ENCODE measurements around the gene PDE10A. TPM values are rescaled to one million over a fixed set of nuclear protein-coding genes. Genes with fewer than 3 reads are reported as not detected.

Gene PDE10A
- total RNA-seq, 1 donor from 2014 or later: 6.9 TPM

DNA sequence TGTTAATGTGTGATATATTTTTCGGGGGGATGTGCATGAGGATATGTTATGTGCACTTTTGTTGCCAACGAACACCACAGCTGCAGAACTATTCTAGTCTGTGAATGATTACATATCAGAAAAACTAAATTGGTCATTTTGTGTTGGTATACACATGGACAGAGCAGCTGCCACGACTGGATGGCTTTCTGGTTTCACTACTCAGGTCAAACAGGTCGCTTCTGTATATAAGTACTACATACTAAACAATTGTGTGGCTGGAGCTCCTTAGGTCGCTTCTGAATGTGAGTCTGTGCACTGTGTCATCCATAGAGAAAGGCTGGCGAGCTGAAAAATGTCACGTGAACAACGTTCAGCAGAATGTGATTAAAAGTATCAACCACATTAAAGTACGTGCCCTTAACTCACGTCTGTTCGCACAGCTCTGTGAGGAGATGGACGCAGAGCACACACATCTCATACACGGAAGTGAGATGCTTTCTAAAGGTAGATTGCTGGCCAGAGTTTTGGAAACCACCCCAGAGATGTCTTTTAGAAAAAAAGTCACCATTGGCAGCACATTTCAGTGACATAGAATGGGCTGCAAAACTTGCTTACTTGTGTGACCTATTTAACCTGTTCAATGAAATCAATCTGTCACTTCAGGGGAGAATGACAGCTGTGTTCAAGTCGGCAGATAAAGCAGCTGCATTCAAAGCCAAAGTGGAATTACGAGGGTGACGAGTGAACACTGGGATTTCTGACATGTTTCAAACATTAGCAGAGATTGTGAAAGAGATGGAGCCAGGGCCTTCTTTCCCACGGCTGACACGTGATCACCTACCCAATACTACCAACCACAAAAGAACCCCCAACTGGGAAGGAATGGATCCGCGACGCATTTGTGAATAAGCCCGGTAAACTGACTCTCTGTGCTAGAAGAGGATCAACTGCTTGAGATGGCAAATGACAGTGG lies 176.6 kb downstream of the PDE10A start:
- TF ChIP-seq, protein P1, sequence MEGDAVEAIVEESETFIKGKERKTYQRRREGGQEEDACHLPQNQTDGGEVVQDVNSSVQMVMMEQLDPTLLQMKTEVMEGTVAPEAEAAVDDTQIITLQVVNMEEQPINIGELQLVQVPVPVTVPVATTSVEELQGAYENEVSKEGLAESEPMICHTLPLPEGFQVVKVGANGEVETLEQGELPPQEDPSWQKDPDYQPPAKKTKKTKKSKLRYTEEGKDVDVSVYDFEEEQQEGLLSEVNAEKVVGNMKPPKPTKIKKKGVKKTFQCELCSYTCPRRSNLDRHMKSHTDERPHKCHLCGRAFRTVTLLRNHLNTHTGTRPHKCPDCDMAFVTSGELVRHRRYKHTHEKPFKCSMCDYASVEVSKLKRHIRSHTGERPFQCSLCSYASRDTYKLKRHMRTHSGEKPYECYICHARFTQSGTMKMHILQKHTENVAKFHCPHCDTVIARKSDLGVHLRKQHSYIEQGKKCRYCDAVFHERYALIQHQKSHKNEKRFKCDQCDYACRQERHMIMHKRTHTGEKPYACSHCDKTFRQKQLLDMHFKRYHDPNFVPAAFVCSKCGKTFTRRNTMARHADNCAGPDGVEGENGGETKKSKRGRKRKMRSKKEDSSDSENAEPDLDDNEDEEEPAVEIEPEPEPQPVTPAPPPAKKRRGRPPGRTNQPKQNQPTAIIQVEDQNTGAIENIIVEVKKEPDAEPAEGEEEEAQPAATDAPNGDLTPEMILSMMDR (conservative IDR thresholded peaks at IDR 0.05; ENCODE audit: low read depth, low read length): no peak
- no peak overlapping the region for H3K4me3 ChIP-seq (ENCODE audit: low read depth, low read length)
- no peak for DNase-seq (ENCODE audit: low read depth)

DNA sequence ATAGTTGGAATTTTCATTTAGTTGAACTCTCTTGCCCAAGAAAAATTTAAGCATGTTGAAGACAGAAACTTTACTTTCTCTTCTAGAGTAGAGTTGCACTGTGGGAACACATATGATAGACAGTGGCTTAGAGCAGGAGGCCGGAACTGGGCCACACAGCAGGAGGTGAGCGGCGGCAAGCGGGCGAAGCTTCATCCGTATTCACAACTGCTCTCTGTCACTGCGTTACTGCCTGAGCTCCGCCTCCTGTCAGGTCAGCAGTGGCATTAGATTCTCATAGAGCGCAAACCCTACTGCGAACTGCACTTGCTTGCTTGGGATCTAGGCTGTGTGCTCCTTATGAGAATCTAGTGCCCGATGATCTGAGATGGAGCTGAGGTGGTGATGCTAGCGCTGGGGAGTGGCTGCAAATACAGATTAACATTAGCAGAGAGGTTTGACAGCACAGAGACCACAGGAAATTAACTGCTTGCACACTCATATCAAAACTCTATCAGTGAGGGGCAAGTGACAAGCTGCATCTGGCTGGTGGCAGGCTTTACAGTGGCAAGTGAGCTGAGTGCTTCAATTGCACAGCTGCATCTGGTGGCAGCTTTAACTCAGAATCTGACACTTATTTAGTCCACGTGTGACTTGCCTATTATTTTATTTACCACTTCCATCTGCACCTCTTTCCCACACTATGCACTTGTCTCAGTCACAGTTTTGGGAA lies 178.7 kb downstream of the PDE10A start:
- TF ChIP-seq, protein P1 (conservative IDR thresholded peaks at IDR 0.05; ENCODE audit: low read depth, low read length): no peak
- H3K4me3 ChIP-seq (ENCODE audit: low read depth, low read length): no peak overlapping the region
- DNase-seq (ENCODE audit: low read depth): no peak

DNA sequence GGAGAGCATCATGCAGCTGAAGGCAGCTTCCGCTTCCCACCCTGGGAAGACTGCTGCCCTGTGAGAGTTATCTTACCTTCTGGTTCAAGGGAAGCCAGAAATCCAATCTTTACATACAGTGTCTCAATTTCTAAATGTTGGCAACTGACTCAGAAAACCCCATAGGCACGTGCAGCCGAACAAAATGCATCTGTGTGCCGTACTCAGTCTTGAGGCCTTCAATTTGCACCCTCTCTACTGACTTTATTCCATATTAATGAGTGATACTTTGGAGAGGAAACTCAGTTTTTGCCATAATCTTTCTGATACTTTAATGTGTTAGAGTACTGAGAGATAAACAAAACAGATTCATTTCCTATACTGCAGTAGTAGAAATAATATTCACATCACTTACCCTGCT lies 181.1 kb downstream of the PDE10A start:
- no peak overlapping the region for H3K4me3 ChIP-seq (ENCODE audit: low read depth, low read length)
- TF ChIP-seq, protein P1 (conservative IDR thresholded peaks at IDR 0.05; ENCODE audit: low read depth, low read length): no peak
- no peak for DNase-seq (ENCODE audit: low read depth)

DNA sequence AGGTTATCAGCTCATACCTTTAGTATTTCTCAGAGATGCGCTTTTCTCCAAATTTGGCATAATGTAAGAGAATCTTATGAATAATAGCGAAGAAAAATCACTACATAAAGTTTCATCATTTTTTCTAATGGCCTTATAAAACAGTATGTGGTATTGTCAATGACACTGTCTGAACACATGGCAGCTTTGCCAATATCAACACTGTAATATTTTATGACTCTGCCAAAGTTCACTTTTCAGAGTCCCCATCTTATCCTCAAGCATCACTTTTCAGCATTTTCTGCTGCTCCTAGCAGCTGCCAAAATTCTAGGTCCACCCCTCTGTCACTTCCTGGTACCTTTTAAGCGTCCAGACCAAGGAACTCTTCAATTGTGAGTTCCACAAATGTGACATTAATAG lies 182.1 kb downstream of the PDE10A start:
- no peak overlapping the region for H3K4me3 ChIP-seq (ENCODE audit: low read depth, low read length)
- DNase-seq (ENCODE audit: low read depth): no peak
- TF ChIP-seq, protein P1 (conservative IDR thresholded peaks at IDR 0.05; ENCODE audit: low read depth, low read length): no peak

DNA sequence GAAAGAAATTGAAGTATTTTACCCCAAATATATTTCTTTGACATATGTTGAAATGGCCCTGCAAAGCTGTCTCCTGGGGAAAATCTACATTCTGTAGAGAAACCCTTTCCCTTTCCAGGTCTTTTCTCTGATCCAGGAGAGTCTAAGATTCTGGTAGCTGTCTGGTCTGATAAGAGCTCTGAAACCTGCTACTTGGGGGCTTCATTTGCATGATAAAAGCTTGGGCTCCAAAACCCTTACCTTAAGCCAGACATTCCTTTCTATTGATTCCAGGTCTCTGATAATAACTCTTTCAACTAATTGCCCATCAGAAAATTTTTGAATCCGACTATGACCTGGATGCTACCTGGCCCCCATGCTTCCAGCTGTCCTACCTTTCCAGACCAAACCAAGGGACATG lies 184.5 kb downstream of the PDE10A start:
- no peak overlapping the region for H3K4me3 ChIP-seq (ENCODE audit: low read depth, low read length)
- no peak for DNase-seq (ENCODE audit: low read depth)
- TF ChIP-seq, protein P1 (conservative IDR thresholded peaks at IDR 0.05; ENCODE audit: low read depth, low read length): no peak

DNA sequence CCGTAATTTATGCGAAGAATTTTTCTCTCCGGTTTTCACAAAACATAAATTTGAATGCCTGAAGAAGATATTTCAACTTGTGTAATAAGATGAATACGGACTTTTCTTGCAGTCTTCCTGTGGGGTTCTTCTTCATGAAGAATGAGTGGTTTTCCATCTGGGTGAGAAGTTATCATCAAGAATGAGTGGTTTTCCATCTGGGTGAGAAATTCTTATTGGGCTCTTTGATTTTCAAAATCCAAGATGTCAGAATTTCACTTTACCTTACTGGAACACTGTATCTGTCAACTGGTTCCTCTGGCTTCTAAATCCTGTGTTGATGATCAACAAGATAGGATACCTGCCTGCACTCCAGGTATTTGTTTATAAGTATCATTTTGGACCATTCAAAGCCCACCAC lies 193.6 kb downstream of the PDE10A start:
- H3K4me3 ChIP-seq (ENCODE audit: low read depth, low read length): no peak overlapping the region
- TF ChIP-seq, protein P1 (conservative IDR thresholded peaks at IDR 0.05; ENCODE audit: low read depth, low read length): no peak
- no peak for DNase-seq (ENCODE audit: low read depth)

All from epithelial cell of proximal tubule (primary cell).